ENCODE measurements around the gene KRT5.

KRT5 gene

DNA sequence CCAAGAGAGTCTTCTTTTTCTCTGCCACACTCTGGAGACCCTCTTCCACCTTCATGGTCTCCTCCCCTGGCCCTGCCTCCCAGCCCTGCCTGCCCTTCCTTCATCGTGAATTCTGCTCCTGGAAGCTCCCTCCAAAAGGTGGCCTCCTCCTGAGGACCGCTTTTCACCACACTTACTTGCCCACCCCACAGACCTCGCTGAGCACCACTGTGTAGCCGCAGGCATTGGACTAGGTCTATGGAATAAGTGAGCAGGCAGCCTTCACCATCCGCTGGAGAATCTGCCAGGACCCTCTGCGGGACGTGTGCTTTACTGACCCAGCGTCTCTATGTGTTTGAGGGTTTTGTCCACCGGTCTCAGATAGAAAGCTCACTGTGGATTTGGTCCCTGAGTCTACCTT, 9.7 kb upstream of the KRT5 start:
- H3K36me3 ChIP-seq (ENCODE audit: insufficient read depth) = no peaks in the 10 kb centered on the region
- H3K27me3 ChIP-seq (ENCODE audit: insufficient read depth, low read depth) = peaks cover 12% of the 10 kb centered on the region
- H3K4me3 ChIP-seq (IDR thresholded peaks at IDR 0.05; ENCODE audit: insufficient read depth, low read depth, low read length) = no peak overlapping the region
- H3K9ac ChIP-seq = no peak overlapping the region
- no peak overlapping the region for H3K27ac ChIP-seq
- no peaks in the 10 kb centered on the region for H3K79me2 ChIP-seq (ENCODE audit: insufficient read depth, low read depth)
- H4K20me1 ChIP-seq (ENCODE audit: insufficient read depth) = no peaks in the 10 kb centered on the region
- no peak overlapping the region for H2AFZ ChIP-seq (ENCODE audit: low read depth)
- TF ChIP-seq, protein P1, sequence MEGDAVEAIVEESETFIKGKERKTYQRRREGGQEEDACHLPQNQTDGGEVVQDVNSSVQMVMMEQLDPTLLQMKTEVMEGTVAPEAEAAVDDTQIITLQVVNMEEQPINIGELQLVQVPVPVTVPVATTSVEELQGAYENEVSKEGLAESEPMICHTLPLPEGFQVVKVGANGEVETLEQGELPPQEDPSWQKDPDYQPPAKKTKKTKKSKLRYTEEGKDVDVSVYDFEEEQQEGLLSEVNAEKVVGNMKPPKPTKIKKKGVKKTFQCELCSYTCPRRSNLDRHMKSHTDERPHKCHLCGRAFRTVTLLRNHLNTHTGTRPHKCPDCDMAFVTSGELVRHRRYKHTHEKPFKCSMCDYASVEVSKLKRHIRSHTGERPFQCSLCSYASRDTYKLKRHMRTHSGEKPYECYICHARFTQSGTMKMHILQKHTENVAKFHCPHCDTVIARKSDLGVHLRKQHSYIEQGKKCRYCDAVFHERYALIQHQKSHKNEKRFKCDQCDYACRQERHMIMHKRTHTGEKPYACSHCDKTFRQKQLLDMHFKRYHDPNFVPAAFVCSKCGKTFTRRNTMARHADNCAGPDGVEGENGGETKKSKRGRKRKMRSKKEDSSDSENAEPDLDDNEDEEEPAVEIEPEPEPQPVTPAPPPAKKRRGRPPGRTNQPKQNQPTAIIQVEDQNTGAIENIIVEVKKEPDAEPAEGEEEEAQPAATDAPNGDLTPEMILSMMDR (conservative IDR thresholded peaks at IDR 0.05; ENCODE audit: low read depth, low read length) = no peak
- no peaks in the 10 kb centered on the region for H3K4me1 ChIP-seq (ENCODE audit: low read depth, poor library complexity, severe bottlenecking)
- no peak overlapping the region for H3K4me2 ChIP-seq

DNA sequence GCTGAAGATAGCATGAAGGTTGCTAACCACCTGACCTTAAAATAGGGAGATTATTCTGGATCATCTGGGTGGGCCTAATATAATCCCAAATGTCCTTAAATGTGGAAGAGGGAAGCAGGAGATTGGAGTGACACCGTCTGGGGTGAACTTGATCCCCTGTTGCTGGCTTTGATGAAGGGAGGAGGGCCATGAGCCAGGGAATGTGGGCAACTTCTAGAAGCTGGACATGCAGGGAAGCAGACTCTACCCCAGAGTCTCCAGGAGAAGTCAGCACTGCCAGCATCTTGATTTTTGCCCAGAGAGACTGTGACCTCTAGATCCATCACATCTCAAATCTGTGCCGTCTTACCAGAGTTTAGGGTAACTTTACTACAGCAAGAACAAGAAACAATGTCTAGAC, 9.2 kb upstream of the KRT5 start:
- Histone ChIP-seq H3K79me2 (ENCODE audit: insufficient read depth, low read depth) (no peaks in the 10 kb centered on the region), H3K9ac (no peak overlapping the region), H4K20me1 (ENCODE audit: insufficient read depth) (no peaks in the 10 kb centered on the region), H3K36me3 (ENCODE audit: insufficient read depth) (no peaks in the 10 kb centered on the region), H3K4me2 (no peak overlapping the region), H3K27ac (no peak overlapping the region), H3K4me3 (IDR thresholded peaks at IDR 0.05; ENCODE audit: insufficient read depth, low read depth, low read length) (no peak overlapping the region), H3K27me3 (ENCODE audit: insufficient read depth, low read depth) (peaks cover 13% of the 10 kb centered on the region), H3K4me1 (ENCODE audit: low read depth, poor library complexity, severe bottlenecking) (no peaks in the 10 kb centered on the region), H2AFZ (ENCODE audit: low read depth) (no peak overlapping the region)
- TF ChIP-seq, protein P1 (conservative IDR thresholded peaks at IDR 0.05; ENCODE audit: low read depth, low read length) = no peak

DNA sequence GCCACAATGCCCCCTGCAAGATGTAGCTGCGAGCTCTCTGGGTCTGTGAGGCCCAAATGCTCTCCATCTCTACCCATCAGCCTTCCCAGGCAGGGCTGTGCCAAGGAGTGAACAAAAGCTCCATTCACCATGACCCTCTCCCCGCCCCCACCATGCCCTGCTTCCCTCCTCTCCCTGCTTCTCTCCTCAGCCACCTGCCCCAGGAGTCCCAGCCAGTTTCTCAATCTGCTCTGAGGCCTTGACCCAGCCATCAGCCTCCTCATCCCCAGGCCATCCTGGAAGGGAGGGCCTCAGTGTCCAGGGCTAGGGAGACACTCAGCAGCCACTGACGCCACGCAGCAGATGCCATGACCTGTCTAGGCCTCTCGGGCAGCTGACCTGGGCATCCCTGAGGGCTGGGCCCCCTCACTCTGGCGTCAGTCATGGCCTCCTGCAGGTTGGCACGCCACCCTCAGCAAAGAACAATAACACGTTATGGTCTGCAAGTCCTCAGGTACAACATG, 8.5 kb upstream of the KRT5 start:
- no peaks in the 10 kb centered on the region for H3K4me1 ChIP-seq (ENCODE audit: low read depth, poor library complexity, severe bottlenecking)
- TF ChIP-seq, protein P1 (conservative IDR thresholded peaks at IDR 0.05; ENCODE audit: low read depth, low read length) = no peak

DNA sequence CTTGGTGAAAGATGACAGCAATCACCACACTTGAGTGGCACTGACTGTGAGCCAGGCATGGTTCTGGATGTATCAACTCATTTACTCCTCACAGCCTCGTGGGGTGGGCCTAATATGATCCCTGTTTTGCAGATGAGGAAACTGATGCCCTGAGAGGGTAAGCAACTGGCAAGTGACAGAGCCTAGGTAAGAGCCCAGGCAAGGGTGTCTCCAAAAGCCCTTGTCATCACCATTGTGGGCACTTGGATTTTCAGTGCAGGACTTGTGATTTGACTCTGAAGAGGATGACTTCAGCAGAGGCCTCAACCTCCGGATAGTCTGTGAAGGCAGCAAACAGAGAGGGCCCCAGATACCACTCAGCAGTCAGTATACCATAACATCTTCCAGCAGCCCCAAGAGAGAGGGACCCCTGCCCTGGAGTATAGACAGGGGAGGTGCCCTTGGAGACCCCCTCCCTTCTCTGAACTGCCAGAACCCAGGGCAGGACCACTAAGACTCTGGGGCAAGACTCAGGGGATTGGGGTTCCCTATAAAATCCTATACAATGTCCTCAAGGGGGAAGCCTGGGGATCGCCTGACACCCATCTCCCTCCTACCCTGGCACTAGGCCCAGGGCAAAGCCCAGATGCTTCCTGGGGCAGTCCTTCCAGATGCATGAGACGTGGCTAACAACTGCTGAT, 7.1 kb upstream of the KRT5 start:
- Histone ChIP-seq H3K4me3 (IDR thresholded peaks at IDR 0.05; ENCODE audit: insufficient read depth, low read depth, low read length) (no peak overlapping the region), H3K9ac (no peak overlapping the region), H3K27me3 (ENCODE audit: insufficient read depth, low read depth) (peaks cover 21% of the 10 kb centered on the region), H4K20me1 (ENCODE audit: insufficient read depth) (no peaks in the 10 kb centered on the region), H3K27ac (no peak overlapping the region), H2AFZ (ENCODE audit: low read depth) (no peak overlapping the region), H3K36me3 (ENCODE audit: insufficient read depth) (no peaks in the 10 kb centered on the region), H3K79me2 (ENCODE audit: insufficient read depth, low read depth) (no peaks in the 10 kb centered on the region), H3K4me2 (no peak overlapping the region), H3K4me1 (ENCODE audit: low read depth, poor library complexity, severe bottlenecking) (no peaks in the 10 kb centered on the region)
- TF ChIP-seq, protein P1 (conservative IDR thresholded peaks at IDR 0.05; ENCODE audit: low read depth, low read length) = no peak

More for the DNA sequence above, 8.5 kb upstream of the KRT5 start:
- Histone ChIP-seq H3K9ac (no peak overlapping the region), H3K27ac (no peak overlapping the region), H2AFZ (ENCODE audit: low read depth) (no peak overlapping the region), H4K20me1 (ENCODE audit: insufficient read depth) (no peaks in the 10 kb centered on the region), H3K36me3 (ENCODE audit: insufficient read depth) (no peaks in the 10 kb centered on the region), H3K4me3 (IDR thresholded peaks at IDR 0.05; ENCODE audit: insufficient read depth, low read depth, low read length) (no peak overlapping the region), H3K79me2 (ENCODE audit: insufficient read depth, low read depth) (no peaks in the 10 kb centered on the region), H3K27me3 (ENCODE audit: insufficient read depth, low read depth) (peaks cover 19% of the 10 kb centered on the region), H3K4me2 (no peak overlapping the region)

Data from KMS-11 (cell line).